A549 treated with CORT108297 at 1 μM for 4 hours (cell line): ENCODE results near the gene MCEE. TPM values are rescaled to one million over a fixed set of nuclear protein-coding genes. Genes with fewer than 3 reads are reported as not detected.

Source experiments
- total RNA-seq: library from RNA; stranded (reverse); fragments of 200-300 nt; extraction: Qiagen RNA extraction; gene quantifications from 5 replicates; pipeline ENCODE4 v1.2.3, GENCODE V29; 2022

The MCEE gene
- 10.8 to 12.2 TPM (median 12.1 TPM) in 5 replicates for total RNA-seq

DNA sequence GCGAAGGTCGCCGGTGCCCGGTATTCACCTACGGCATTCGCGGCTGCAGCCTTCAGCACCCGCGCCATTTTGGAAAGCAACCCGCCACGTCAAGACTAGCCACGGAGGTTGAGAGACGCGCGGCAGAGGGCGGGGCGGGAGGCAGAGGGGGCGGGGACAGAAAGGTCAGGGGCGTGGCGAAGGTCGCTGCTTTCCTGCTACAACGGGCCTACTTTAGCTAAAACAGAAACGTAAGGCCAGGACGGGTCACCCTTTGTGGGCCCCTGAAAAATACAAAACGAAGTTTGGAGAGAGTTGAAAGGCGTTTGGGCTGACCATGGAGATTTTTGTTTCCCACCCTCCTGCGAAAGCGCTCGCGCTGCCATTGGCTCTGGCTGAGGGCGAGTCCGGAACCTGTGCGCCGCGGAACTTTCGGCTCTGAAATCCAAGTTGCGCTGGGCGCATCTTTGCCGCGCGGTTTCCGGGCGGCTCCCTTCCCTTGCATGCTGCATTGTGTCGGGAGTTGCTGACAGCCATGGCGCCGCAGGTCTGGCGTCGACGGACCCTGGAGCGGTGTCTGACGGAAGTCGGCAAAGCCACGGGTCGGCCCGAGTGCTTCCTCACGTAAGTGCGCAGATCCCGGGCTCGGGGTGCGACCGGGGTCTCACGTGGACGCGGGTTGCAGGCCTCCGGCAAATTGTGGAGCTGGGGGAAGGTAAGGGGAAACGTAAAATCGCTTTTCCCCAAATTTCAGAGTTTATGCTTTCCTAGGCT, at the start of gene MCEE, which contains the start of gene MPHOSPH10:
MCEE (minus strand) TSS at position 78 of the 753 bp plus-strand sequence; CDS start at position 68, 10 bp downstream.
MPHOSPH10 (plus strand) TSS at position 483 of the 753 bp plus-strand sequence; CDS start at position 515, 32 bp downstream.

DNA sequence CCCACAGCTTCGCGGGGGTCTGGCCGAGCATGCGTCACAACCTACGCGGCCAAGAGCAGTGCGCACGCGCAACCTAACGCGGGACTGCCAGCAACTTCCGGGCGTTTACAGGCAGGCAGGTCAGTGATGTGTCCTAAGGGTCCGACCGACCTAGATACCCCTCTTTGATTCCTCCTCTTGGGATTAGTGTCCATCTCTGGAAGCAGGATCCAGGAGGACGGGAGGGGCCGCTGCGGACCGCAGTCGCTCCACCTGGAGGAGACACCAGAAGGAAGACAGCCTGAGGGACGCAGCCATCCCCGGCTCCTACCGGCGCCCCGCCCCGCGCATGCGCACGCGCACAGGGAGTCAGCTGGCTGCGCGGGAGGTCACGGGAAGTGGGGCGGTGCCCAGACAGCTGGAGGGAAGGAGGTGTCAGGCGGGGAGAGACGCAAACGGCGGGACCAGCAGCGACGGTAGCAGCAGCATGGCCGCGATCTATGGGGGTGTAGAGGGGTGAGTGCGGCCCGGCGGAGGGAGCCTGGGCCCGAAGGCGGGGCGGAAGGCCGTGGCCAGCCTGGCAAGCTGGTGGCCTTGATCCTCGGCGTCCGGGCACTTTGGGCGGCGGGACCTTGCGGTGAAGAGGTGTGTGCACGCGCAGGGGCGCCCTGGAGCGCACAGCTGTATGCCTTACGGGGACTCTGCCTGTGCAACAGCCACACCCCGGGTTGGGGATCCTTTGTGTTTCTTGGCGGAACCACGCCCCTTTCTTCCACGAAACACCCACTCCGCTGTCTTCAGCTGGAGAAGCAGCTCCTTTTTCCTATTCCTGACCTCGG, 61.6 kb downstream of the MCEE start, which contains the start of gene NAGK:
NAGK (plus strand) TSS at position 431 of the 818 bp plus-strand sequence; CDS start at position 467, 36 bp downstream.

Other genes with a start within 250 kb of the MCEE start
- 3.1 to 6.0 TPM (median 5.2 TPM) in 5 replicates for gene VAX2, start 229.7 kb downstream of the MCEE start, total RNA-seq
- gene ATP6V1B1, start 194.3 kb downstream of the MCEE start, total RNA-seq: 1.5 to 2.6 TPM (median 2.4 TPM) in 5 replicates
- gene ANKRD53, start 151.6 kb downstream of the MCEE start, total RNA-seq: 0.05 to 0.11 TPM in 2 of 5 replicates, not detected in the others
- gene TEX261, start 135.4 kb downstream of the MCEE start, total RNA-seq: 74.9 to 85.9 TPM (median 81.9 TPM) in 5 replicates
- gene NAGK, start 61.6 kb downstream of the MCEE start, total RNA-seq: 60.4 to 86.3 TPM (median 80.6 TPM) in 5 replicates
- gene MPHOSPH10, start 405 bp upstream of the MCEE start, total RNA-seq: 36.9 to 51.5 TPM (median 38.8 TPM) in 5 replicates
- gene PAIP2B, start 96.9 kb upstream of the MCEE start, total RNA-seq: 0.25 to 0.35 TPM (median 0.27 TPM) in 5 replicates
- 62.0 to 92.1 TPM (median 64.2 TPM) in 5 replicates for gene ZNF638, start 201.6 kb upstream of the MCEE start, total RNA-seq